HG03558 (cell line): ENCODE results near the gene ACADSB.

Experiments used
- ATAC-seq: cut with Tn5 transposase; IDR thresholded peaks from one replicate; pipeline ENCODE4 v1.9.1; 2021; ENCODE audit warnings: moderate number of reproducible peaks; ENCODE audit not compliant: unreplicated experiment; ENCODE audit errors: extremely low read depth

The ACADSB gene

DNA sequence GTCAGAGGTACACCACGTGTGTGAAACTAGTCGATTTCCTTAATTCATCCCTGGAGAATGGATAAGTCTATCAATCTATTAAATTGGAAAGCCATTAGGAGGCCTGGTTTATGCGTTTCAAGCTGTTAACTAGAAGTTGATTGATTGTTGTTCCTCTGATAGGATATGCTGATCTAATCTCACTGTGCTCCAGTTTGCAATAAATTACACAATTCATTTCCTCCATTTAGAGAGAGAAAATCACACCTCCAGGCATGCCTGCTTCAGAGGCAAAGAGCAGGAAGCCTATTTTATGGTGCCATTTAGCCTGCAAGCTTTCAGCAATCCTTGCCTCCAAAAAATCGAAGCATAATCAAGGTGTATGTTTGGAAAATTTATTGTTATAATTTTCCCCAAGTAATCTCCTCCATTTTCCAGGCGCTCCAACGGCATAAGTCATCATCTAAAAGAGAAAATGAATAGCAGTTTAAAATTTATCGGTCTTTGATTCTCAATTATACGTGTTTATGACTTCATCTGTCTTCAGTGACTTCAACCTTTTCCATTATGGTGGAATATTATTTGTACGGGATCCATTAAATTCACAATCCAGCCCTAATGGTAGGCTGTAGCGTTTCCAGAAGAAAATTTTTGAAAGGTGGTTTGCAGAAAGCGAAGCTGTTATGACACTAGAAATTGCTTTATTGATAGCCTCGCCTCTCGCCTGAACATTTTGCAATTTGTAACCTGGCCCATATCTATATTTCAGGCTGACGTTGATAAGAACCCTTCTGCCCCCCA lies 84.0 kb downstream of the ACADSB start:
- ATAC-seq: no peak

- no peak for ATAC-seq
Observed at GRCh38 chr10:123093489-123093888, 84.7 kb downstream of the ACADSB start.

- ATAC-seq: no peak
Observed at GRCh38 chr10:123096452-123096851, 87.6 kb downstream of the ACADSB start.

- no peak for ATAC-seq
Observed at GRCh38 chr10:123097039-123097438, 88.2 kb downstream of the ACADSB start.

DNA sequence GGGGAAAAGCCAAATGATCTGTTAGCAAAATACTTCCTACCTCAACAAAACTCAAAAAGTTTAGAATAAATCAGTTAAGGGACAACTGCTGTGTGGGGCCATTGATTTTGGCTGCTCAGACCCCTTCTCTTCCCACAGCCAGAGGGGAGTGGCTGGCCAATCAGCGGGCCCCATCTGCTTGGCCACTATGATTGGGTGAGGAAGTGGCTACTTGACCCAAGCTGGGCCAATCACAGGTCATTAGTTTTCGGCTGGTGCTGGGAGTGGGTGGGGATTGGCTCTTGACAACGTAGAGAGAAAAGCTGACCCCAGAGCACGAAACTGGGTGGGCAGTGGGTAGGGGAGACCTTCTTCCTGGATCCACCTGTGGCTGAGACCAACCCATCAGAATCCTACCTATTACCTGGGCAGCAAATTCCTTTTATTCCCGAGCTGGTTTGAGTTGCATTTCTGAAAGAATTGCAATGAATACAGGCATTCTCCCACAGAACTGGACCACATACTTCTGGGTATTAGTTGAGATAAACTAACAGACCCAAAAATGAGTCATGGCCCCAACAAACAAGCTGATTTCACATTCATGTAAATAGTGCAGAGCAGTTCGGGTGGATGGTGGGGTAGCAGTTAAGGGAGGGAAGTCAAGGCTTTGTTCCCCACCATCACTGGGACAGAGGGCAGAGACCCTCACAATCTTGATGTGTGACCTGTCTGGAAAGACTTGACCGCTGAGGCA lies 91.4 kb downstream of the ACADSB start:
- no peak for ATAC-seq

- ATAC-seq: no peak
Observed at GRCh38 chr10:123101872-123102271, 93.1 kb downstream of the ACADSB start.

GRCh38 chr10:123102673-123103072 lies 93.9 kb downstream of the ACADSB start:
- ATAC-seq: no peak

DNA sequence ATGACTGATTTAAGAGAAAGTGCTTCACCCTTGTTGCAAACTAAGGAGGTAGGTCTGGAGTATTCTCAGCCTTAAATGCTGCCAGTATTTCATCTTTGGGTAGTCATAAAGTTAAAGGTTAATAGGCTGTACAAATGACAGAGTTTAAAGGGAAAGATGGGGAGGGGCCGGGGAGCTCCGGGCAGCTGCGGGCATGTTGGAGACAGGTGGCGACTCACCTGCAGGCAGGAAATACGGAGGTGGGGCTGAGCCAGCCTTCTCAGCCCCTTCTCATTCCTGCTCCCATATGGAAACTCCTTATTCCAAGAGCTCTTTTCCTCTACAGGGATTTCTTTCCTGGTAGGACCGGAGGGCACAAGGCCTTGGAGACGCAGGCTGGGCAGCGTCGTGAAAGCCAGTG lies 95.1 kb downstream of the ACADSB start:
- ATAC-seq: no peak
